ENCODE measurements around the gene AAR2. TPM values are rescaled to one million over a fixed set of nuclear protein-coding genes. Genes with fewer than 3 reads are reported as not detected.

Gene AAR2
- total RNA-seq, 2 donors from 2014 or later = 22.1 to 29.1 TPM

DNA sequence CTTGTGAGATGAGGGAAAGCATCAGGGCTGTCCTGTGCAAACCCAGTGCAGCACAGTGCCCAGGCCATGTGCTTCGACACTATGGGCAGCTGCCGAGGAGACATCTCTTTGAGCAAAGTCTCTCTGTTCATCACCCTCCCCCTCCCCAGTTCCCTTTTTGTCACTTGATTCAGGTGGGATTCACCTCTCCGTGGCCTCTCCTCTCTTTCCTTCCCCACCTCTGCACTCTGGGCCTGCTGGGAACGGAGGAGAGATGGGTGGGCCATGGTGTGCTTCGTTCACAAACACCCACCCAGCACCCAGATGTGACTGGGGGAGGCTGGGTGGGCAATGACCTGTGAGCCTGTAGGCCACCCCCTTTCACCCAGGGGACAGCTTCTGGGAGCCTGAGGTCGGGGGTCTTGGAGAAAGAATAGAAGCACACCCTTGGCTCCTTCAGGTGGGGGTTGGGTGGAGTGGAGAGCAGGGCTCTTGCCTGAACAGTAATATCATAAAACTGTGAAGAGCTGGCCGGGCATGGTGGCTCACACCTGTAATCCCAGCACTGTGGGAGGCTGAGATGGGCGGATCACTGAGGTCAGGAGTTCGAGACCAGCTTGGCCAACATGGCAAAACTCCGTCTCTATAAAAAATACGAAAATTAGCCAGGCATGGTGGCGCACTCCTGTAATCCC lies 36.4 kb downstream of the AAR2 start:
- DNase-seq (ENCODE audit: low spot score) = no peak
- no peak overlapping the region for H3K4me3 ChIP-seq
- H3K27me3 ChIP-seq (replicated peaks; ENCODE audit: insufficient read depth) = peaks cover 5% of the 10 kb centered on the region

GRCh38 chr20:36273414-36274180 lies 37.3 kb downstream of the AAR2 start:
- H3K27ac ChIP-seq = no peak overlapping the region
- no peaks in the 10 kb centered on the region for H3K36me3 ChIP-seq
- no peaks in the 10 kb centered on the region for H3K9me3 ChIP-seq
- H3K27me3 ChIP-seq (replicated peaks; ENCODE audit: insufficient read depth) = peaks cover 5% of the 10 kb centered on the region
- no peak for ATAC-seq (ENCODE audit: insufficient number of reproducible peaks, low FRiP score, low read depth)
- H3K4me3 ChIP-seq = no peak overlapping the region
- no peaks in the 10 kb centered on the region for H3K4me1 ChIP-seq (ENCODE audit: control insufficient read depth in 1 of 2, low read depth in 2 of 2)
- no peak for DNase-seq (ENCODE audit: low spot score)
- no peak for TF ChIP-seq CTCF (IDR thresholded peaks at IDR 0.05)

More for the DNA sequence above, 36.4 kb downstream of the AAR2 start:
- no peak for TF ChIP-seq CTCF (IDR thresholded peaks at IDR 0.05)
- no peaks in the 10 kb centered on the region for H3K9me3 ChIP-seq
- no peak for ATAC-seq (ENCODE audit: insufficient number of reproducible peaks, low FRiP score, low read depth)
- H3K36me3 ChIP-seq = no peaks in the 10 kb centered on the region
- no peaks in the 10 kb centered on the region for H3K4me1 ChIP-seq (ENCODE audit: control insufficient read depth in 1 of 2, low read depth in 2 of 2)
- H3K27ac ChIP-seq = no peak overlapping the region

- TF ChIP-seq CTCF (IDR thresholded peaks at IDR 0.05) = no peak
- H3K4me3 ChIP-seq = no peak overlapping the region
- H3K27ac ChIP-seq = no peak overlapping the region
- peaks cover 5% of the 10 kb centered on the region for H3K27me3 ChIP-seq (replicated peaks; ENCODE audit: insufficient read depth)
- DNase-seq (ENCODE audit: low spot score) = no peak
- H3K4me1 ChIP-seq (ENCODE audit: control insufficient read depth in 1 of 2, low read depth in 2 of 2) = no peaks in the 10 kb centered on the region
- H3K36me3 ChIP-seq = no peaks in the 10 kb centered on the region
- H3K9me3 ChIP-seq = no peaks in the 10 kb centered on the region
- ATAC-seq (ENCODE audit: insufficient number of reproducible peaks, low FRiP score, low read depth) = no peak
Observed at GRCh38 chr20:36274181-36274841, 38.0 kb downstream of the AAR2 start.

- no peaks in the 10 kb centered on the region for H3K36me3 ChIP-seq
- TF ChIP-seq CTCF (IDR thresholded peaks at IDR 0.05) = no peak
- H3K27ac ChIP-seq = no peak overlapping the region
- H3K9me3 ChIP-seq = no peaks in the 10 kb centered on the region
- no peak for DNase-seq (ENCODE audit: low spot score)
- H3K27me3 ChIP-seq (replicated peaks; ENCODE audit: insufficient read depth) = peaks cover 5% of the 10 kb centered on the region
- no peak for ATAC-seq (ENCODE audit: insufficient number of reproducible peaks, low FRiP score, low read depth)
- H3K4me1 ChIP-seq (ENCODE audit: control insufficient read depth in 1 of 2, low read depth in 2 of 2) = no peaks in the 10 kb centered on the region
- no peak overlapping the region for H3K4me3 ChIP-seq
Observed at GRCh38 chr20:36275011-36275410, 38.7 kb downstream of the AAR2 start.
